Measurements from ENCODE around the gene FAM184B.

DNA sequence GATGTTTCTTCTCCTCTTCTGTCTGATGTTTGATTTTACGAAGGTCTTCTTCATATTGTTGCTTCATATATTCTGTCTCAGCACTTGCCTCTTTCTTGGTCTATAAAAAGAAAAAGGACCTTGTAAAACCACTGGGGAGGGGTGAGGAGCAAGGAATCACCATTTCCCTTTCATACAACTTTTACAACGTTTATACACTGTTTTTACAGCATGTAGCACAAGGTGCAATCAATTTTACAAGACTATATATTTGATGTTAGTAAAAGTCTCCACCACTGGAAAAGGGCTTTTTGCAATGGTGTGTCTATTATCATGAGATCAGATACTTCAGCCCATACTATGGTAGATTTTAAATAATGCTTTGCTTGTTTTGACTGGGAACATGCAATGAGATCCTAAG lies 76.3 kb downstream of the FAM184B start:
- TF ChIP-seq CTCF (IDR thresholded peaks at IDR 0.05), result no peak
- TF ChIP-seq POLR2A (IDR thresholded peaks at IDR 0.05), result no peak
